SH-SY5Y (cell line): ENCODE data around the gene MRM2.

ENCODE experiments used
- GATA2 ChIP-seq: IDR thresholded peaks from 2 replicates; pipeline ENCODE4 v1.6.1; 2011; ENCODE audit warnings: mild to moderate bottlenecking, low read depth, low read length
- GATA3 ChIP-seq: IDR thresholded peaks from 2 replicates; pipeline ENCODE4 v1.6.1; 2011; ENCODE audit warnings: low read depth, mild to moderate bottlenecking, low read length, moderate library complexity

DNA sequence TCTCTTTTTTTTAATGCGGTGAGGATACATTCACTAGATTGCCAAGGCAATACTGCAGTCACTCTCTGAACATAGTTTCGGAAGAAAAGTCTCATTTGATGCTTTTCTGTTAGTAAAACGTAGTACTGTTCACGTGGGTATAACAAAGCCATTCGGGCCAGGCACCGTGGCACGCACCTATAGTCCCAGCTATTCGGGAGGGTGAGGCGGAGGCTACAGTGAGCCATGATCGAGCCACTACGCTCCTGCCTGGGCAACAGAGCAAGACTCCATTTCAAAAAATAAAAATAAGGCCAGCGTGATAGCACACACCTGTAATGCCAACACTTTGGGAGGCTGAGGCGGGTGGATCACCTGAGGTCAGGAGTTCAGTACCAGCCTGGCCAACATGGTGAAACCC, 47.6 kb upstream of the MRM2 start:
- TF ChIP-seq GATA2 (no peak), GATA3 (no peak)
